Transverse colon (tissue), 3 donors: ENCODE measurements around the gene EGLN2.

ENCODE experiments used
- CTCF ChIP-seq, 5 experiments: fragments of 200-600 bp in 3 of 5; fragments of 450-650 bp in 2 of 5; sonication (generic) in 3 of 5; IDR thresholded peaks; 1 replicate in 2 of 5; 2 replicates in 3 of 5; pipeline ENCODE4 v1.5.1; 2016 to 2017; ENCODE audit warnings: antibody characterized with exemption in 5 of 5, inconsistent platforms in 3 of 5, mild to moderate bottlenecking in 2 of 5, moderate library complexity in 1 of 5
- POLR2A ChIP-seq: fragments of 450-650 bp; IDR thresholded peaks from one replicate; pipeline ENCODE4 v1.6.1; 2016; ENCODE audit warnings: antibody characterized with exemption, mild to moderate bottlenecking, moderate library complexity

- TF ChIP-seq POLR2A (no peak), CTCF (IDR thresholded peaks at IDR 0.05) (no peak)
Measured at GRCh38 chr19:40800997-40801377, 2.0 kb downstream of the EGLN2 start.
